RPMI7951 (cell line): Measurements from ENCODE around the gene RUFY1. TPM values are rescaled to one million over a fixed set of nuclear protein-coding genes. Genes with fewer than 3 reads are reported as not detected.
"Not testable (repeated sequence)": the region's sequence is repeated elsewhere in the genome, so short reads cannot be mapped to it uniquely, and the experiment has no call there.

ENCODE experiments used
- DNase-seq: peaks from one replicate; pipeline ENCODE4 v3.0.0-alpha.2; 2012; ENCODE audit warnings: low read depth
- total RNA-seq: library from RNA; depleted of rRNA; stranded (reverse); fragments of >200 nt; shearing (Covaris generic); gene quantifications from 2 replicates; pipeline ENCODE4 v1.2.3, GENCODE V29; 2014

Gene RUFY1
- total RNA-seq, 1 experiment from 2014 or later = 21.0 TPM

DNA sequence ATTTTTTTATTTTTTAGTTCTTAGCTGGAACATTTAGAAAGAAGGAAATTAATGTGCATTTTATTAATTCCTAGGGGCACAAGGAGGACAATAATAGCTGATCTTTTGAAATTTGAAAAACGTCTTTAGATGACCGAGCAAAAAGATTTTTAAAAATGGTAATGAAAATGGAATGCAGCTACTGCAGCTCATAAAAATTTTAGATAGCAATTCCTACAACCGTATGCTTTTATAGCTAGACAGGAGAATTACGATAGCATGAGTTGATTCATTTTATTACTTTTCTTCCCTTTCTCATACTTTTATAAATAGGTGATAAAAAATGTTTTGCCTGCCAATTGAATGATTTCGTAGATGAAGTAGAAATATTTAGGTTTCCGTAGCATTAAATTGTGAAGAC is 13.7 kb upstream of the RUFY1 start:
- DNase-seq = no peak

DNA sequence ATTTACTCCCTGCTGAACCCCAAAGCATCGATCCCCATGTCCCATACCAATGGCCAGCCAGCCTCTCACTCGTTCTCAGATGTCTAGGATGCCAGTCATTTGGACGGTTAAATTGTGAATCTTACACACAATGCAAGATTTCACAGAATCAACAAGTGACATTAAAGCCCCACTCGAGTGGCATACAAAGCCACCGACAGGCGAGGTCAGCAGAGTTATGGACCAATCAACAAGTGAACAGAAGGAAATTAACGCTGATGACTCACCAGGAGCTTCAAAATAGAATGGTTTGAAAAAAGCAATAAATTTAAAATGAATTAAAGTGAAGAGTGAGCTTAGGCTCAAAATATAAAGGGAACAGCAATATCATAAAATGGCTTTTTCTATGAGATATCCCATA is 8.2 kb upstream of the RUFY1 start:
- no peak for DNase-seq

DNA sequence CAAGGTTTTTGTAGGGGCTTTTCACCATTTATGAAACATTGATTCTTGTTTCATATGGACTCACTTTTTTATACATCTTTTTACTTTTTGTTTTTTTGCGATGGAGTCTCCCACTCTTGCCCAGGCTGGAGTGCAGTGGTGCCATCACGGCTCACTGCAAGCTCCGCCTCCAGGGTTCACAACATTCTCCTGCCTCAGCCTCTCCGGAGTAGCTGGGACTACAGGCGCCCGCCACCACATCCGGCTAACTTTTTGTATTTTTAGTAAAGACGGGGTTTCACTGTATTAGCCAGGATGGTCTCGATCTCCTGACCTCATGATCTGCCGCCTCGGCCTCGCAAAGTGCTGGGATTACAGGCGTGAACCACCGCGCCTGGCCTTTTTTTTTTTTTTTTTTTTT is 7.1 kb upstream of the RUFY1 start:
- DNase-seq = not testable (repeated sequence)

DNA sequence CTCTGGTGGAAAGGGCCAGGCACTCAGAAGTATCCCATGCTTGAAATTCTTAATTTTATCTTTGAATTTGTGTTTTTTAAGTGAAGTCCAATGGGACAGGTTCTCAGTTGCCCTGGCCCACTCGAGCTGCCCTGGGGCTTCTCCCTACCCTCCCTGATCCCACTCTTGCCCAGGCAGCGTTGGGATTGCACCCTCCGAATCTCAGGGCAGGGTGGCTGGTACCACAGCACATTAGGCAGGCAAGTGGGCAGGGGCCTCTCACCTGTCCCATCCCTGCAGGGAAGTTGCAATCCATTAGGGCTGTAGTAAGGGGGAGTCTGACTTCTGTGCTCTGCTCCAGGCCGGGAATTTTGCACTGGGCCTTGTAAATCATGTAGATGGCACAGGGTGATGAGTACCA is 2.7 kb downstream of the RUFY1 start:
- no peak for DNase-seq

DNA sequence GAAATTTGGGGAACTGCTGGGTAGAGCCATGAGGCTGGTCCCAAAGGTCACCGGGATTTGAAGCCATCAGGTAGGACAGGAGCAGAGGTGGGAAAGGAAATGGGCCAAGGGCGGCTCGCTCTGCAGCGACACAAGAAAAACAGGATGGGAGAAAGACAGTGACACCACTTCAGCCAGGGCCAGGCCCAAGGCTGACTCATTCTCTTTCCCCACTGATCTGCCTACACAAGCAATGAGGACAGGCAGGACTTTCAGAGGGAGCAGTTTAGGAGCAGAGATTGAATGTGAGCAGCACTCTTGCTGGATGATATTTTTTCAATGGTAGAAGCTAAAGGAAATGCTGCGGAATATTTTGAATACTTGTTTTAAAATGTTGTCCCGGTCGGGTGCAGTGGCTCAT is 3.5 kb downstream of the RUFY1 start:
- DNase-seq = peak; percentile 65

DNA sequence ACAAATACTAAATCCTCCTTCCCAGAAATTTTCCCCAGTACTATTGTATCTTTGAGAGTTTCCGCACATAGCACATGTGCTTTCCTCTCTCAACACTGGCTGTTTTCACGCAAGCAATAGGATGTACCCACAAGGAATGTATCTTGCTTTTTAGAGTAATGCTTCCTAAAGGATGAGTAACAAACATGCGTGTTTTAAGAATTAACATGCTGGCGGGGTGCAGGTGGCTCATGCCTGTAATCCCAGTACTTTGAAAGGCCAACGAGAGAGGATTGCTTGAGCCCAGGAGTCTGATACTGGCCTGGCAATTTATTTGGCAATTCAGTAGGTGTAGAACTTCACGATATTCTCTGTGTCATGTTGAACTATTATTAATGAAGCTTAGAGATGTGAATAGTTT is 4.6 kb downstream of the RUFY1 start:
- no peak for DNase-seq

DNA sequence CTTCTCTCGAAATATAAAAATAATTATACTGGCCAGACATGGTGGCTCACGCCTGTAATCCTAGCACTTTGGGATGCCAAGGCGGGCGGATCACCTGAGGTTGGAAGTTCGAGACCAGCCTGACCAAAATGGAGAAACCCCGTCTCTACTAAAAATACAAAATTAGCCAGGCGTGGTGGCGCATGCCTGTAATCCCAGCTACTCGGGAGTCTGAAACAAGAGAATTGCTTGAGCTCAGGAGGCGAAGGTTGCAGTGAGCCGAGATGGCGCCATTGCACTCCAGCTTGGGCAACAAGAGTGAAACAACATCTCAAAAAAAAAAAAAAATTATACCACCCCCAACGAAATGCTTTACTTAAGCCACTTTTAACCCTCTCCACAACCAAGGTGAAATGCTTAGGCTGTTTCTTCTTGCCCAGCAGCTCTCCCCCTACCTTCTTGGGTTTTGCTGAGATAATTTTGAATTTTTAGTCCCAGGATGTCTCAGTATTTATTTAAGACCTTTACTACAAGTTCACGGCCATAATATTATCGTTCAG is 8.0 kb downstream of the RUFY1 start:
- not testable (repeated sequence) for DNase-seq

DNA sequence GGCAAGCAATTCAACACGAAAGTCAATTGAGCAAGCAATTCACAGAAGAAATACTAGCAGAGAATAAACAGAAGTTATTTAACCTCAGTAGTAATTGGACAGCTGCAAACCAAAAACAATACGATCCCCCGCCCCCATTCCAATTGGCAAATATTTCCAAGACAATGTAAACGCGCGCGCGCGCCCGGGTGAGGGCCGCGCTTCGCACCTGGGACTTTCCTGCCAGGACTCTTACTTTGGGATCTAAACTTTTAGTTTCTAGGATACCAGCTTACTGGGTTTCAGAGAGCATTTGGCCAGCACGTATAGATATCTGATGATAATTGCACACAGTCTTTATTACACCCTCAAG is 8.6 kb downstream of the RUFY1 start:
- peak; percentile 36 for DNase-seq

DNA sequence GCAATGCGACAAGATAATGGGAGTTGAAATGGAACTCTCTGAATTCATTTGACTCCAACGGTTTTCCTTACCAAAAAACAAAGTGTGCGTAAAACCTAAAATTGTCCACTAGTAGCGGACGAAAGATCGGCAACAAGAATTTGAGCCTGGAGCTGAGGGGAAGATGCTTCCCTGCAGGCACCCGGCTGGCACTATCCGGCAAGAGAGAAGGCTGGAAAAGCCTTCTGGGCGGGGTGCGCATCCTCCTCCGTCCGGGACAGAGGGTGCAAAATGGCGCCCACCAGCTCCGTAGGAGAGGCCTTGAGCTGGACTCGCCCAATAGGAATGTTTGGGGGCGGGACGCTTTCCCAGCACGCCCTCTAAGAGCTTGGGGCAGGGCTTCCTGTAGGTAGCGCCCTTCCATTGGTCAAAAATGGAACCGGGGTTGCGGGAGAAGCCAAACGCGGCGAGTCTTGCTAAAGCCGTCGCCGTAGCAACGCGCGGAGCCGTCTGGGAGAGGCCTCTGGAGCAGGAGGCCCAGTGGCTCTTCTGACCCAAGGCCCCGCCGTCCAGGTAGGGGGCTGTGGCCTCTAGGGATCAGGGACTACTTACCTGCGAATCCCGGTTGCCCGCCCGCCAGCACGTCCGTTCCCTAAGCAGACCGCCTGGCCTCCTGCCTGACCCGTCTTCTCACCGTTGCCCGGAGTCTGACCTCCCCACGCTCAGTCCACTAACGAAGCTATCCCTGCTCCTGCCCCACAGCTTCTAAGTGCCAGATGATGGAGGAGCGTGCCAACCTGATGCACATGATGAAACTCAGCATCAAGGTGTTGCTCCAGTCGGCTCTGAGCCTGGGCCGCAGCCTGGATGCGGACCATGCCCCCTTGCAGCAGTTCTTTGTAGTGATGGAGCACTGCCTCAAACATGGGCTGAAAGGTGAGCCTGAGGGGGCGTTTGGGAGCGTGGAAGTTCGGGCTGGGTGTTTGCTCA is 9.2 kb downstream of the RUFY1 start:
- peak; percentile 97 for DNase-seq

DNA sequence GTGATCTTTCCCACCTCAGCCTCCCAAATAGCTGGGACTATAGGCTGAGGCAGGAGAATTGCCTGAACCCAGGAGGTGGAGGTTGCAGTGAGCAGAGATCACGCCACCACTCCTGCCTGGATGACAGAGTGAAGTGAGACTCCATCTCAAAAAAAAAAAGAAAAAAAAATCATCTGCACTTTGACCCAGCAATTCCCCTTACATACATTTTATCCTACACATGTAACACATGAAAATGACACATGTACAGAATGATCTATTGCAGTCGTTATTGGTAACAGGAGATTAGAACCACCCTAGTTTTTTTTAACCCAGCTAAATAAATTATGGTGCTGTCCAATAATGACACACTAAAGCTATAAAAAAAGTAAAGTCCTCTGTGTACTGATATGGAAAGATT is 14.2 kb downstream of the RUFY1 start:
- no peak for DNase-seq

DNA sequence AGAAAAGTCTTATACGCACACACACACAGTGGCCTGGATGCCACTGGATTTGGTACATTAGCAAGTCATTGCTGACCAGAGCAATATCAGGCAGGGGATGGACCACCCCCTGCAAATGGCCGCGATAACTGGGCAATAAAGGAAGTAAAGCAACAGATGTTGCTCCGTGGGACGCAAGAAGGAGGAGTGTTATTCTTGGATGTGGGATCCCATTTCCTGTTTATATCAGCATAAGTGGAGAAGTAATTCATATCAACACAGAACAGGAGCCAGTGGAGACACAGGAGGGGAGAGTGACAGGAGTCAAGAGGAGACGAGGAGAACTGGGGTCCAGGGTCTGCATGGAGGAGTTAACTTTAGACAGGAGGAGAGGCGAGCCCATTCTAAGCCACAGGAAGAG is 18.4 kb downstream of the RUFY1 start:
- no peak for DNase-seq

DNA sequence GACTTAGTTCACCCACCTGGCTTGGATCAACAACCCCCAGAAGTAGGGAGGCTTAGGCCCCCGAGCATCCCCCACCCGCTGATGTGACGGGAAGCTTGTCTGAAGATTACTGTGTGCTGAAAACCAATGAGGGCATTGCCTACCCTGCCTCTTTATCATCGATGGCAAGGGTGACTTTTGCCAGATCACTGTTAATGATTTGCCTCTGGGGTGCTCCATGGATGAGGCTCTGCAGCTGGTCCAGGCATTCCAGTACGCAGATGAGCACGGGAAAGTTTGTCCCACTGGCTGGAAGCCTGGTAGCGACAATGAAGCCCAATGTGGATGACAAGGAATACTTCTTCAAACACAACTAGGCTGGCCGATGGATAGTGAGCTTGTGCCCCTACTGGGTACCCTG is 22.0 kb downstream of the RUFY1 start:
- no peak for DNase-seq

DNA sequence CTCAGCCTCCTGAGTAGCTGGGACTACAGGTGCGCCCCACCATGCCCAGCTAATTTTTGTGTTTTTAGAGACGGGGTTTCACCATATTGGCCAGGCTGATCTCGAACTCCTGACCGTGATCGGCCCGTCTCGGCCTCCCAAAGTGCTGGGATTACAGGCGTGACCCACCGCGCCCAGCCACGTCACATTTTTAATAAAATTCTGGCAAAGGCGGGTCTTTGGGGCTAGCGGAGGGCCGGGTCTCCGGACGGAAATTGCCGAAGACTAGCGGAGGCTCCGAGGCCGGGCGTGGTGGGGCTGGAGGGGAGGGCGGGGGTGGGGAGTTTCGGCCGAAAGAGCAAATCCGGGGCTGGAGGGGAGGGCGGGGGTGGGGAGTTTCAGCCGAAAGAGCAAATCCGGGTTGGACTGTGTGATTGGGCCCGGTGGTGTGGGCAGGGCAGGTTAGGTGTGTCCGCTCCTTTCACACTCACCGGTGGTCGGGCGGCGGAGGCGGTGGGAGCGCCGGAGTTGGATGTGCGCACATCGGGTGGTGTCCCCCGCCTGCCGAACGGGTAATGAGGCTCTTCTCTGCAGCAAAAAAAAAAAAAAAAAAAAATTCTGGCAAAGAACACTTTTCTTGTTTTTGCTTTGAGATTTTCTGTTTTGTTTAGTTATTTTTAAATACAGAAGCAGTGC is 27.1 kb downstream of the RUFY1 start:
- no peak for DNase-seq

DNA sequence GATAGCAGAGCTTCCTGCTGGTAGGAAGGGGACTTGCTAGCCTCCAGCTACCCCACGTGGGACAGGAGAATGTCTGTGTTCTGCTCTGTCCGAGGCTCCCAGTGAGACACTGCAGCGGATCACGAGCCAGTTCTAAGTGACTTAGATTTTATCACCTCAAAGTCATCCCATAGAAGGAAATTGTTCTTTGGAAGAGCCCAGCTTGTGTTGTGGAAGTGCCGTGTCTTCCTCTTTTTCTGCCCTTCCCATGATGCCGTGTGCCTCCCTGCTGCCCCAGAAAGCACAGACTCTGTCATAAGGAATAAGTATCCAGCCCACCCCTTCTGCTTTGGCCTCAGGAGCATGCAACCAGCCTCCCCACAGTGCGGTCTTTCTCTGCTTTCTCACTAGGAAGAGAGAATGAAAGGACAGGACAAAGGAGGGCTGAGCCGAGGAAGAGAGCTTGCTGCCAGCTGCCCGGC is 35.6 kb downstream of the RUFY1 start:
- DNase-seq = no peak

DNA sequence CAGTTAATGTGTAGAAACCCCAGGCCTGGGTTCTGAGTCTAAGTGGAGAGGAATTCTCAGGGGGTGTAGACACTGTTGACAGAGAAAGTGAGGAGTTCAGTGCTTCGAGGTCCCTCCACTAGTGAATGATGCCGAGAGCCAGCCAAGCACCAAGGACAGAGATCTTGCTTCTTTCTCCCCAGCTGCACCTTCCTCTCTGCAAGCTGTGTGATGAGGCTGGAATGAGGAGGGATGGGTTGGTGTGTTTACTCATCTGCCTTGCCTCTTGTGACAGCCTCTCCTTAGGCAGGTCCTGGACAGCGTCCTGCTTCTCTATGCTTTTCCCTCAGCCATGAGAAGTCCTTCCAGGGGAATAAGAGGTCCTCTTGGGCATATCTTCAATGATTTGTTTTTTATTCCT is 37.8 kb downstream of the RUFY1 start:
- no peak for DNase-seq

DNA sequence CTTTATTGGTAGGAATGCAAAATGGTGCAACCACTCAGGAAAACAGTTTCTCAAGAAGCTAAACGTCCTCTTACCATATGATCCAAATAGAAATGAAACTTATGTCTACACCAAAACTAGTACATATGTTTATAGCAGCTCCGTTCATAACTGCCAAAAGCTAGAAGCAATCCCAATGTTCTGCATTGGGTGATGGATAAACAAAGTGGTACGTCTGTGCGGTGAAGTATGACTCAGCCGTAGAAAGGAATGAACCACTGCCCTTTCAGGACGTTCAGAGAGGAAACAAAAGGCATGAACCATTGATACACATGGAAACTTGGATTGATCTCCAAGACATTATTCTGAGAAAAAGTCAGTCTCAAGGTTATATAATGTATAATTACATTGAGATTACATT is 45.6 kb downstream of the RUFY1 start:
- DNase-seq = no peak

DNA sequence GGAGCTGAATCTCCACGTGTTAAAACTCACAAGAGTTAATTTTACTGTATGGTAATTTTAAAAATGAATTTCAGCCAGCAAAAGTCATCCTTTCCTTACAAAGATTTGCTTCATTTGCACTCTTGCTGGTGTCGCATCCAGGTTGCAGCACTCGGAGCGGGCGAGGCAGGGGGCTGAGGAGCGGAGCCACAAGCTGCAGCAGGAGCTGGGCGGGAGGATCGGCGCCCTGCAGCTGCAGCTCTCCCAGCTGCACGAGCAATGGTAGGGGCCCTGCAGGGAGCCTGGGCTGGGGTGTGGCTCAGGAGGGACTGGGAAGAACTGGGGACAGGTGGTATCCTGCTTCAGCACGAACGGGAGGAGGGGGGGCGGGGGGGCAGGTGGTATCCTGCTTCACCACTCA is 46.1 kb downstream of the RUFY1 start:
- no peak for DNase-seq

DNA sequence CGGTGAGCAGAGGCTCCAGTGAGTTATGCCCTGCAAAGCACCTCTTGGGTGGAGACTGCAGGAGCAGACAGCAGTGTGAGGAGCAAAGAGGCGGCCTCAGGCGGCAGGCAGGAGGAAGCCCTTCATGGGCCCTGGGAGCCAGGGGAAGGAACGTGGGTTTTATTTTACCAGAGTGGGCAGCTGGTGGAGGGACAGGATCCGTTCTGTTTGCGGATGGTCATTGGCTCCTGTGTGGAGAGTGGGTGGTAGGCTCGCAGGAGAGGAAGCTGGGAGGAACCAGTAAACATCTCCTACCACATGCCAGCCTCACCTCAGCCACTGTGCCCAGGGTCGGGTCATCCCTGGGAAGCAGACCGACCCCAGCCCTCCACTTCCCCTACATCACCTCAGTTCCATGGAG is 48.7 kb downstream of the RUFY1 start:
- DNase-seq = no peak

DNA sequence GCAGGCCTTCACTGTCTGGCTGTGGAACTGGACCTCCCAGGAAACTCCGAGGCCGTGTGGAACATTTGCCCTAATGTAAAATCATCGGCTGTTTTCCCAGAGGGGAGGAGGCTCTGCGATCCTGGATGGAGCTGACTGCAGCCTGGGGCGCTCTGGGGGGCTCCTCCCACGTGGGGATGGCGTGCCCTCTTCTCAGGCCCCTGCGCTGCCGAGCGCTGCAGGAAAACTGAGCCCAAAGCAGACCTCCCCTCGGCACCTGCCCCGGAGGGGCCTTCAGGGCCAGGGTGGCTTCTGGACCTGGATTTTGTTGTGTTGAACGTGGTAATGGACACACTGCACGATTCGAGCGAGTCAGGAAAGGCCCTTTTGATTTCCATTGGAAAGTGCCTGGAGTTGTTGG is 49.2 kb downstream of the RUFY1 start:
- DNase-seq = no peak

DNA sequence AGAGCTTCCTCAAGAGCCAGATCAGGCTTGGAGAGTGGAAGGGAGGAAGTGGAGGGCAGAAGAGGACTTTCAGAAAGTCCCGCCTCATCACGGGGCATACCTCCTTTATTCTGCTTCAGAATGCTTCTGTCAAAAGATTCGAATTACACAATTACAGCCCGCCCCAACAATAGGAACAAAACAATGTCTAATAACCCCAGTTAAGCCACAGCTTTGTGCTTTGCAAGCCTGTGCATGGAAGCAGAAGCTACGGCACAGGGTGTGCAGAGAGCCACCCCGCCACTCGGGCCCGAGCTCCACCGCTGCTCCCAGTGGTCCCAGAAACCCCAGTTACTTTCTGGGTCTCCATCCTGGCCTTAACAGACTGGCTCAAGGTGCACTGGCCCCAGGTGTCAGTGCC is 49.6 kb downstream of the RUFY1 start:
- DNase-seq = no peak

DNA sequence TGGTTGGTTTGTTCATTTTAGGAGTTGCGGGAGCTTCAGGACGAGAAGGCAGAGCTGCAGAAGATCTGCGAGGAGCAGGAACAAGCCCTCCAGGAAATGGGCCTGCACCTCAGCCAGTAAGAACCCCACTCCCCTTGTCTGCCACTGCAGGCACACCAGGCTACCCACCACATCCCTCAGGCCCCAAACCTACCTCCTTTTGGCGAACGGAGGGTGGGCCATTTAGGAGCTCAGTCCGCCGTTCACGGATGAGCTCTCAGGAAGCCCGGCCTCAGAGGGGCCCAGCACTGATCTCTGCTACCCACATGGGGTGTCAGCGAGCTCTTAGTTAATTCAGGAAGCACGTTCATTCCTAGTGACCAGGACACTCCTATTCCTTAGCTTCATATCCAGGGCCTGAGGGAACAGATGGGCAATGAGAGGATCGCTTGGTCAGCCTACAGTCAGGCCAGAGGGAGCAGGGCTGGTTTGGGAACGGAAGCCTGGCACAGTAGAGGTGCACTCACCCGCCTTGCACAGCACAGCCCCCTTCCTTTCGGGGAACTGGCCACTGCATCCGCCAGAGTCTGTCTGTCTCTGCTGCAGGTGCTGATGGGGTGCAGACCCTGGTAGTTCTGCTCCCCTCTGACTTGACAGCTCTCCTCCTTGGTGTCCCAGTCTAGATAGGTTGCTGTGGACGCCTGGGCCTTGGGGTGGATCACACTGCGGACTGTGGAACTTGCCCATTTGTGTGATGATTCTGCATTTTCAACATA is 51.7 kb downstream of the RUFY1 start:
- DNase-seq = no peak

DNA sequence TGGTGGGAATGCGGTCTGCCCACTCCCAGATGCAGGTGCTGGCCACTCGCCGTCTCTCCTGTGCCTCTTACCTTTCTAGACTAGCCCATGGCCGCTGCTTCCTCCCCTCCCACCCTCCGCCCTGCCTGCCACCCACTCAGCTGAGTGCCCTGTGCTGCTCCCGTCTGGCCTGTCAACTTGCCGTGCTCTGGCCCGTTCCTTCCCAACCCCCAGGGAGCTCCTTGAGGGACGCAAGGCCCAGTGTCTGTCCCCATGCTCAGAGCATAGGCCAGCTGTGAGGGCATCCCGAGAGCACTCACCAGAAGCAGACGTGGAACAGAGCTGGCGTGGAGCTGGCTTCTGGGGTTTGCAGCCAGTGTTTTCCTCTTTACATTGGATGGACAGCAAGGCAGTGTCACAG is 53.0 kb downstream of the RUFY1 start:
- DNase-seq = no peak
